A673 (cell line): ENCODE data around the gene TRAF7.
A peak's percentile ranks its signal among the peaks of the same experiment; 100 is the strongest.
"Not testable (repeated sequence)": the region's sequence is repeated elsewhere in the genome, so short reads cannot be mapped to it uniquely, and the experiment has no call there.

ENCODE experiments used
- CTCF ChIP-seq: fragments of 300-800, 200-600 bp; sonication (generic); conservative IDR thresholded peaks from 2 replicates; pipeline ENCODE4 v1.5.1; 2017; ENCODE audit warnings: low read depth, mild to moderate bottlenecking, antibody characterized with exemption, low read length, moderate library complexity, mixed read lengths
- EZH2 ChIP-seq: fragments of 200-600 bp; sonication (generic); IDR thresholded peaks from 2 replicates; pipeline ENCODE4 v1.6.1; 2017; ENCODE audit warnings: borderline replicate concordance, low read depth, mild to moderate bottlenecking, mixed read lengths, antibody characterized with exemption, low read length; ENCODE audit not compliant: poor library complexity, severe bottlenecking

GRCh38 chr16:2121325-2121724, 34.3 kb upstream of the TRAF7 start:
- TF ChIP-seq CTCF: peak; percentile 52
- TF ChIP-seq EZH2: not testable (repeated sequence)
